Ovary (tissue), 3 donors: ENCODE measurements around the gene HOXA1.

Source experiments
- CTCF ChIP-seq, 3 donors: fragments of 450-650 bp in 2 of 3; fragments of 200-600 bp in 1 of 3; IDR thresholded peaks; one replicate each; pipeline versions ENCODE4 v1.5.1 to v1.8.0; 2016 to 2022; ENCODE audit warnings: antibody characterized with exemption in 3 of 3, mild to moderate bottlenecking in 1 of 3
- EP300 ChIP-seq: sonication (generic); formaldehyde crosslinking; IDR thresholded peaks from one replicate; pipeline ENCODE4 v1.6.1; 2017; ENCODE audit warnings: antibody characterized with exemption
- POLR2A ChIP-seq: fragments of 450-650 bp; IDR thresholded peaks from one replicate; pipeline ENCODE4 v1.6.1; 2017; ENCODE audit warnings: antibody characterized with exemption, mild to moderate bottlenecking, moderate library complexity
- donor health status: DM: no; HTN: no; CAD: no.

- no peak for TF ChIP-seq CTCF (IDR thresholded peaks at IDR 0.05)
- TF ChIP-seq EP300: no peak
- no peak for TF ChIP-seq POLR2A
These were observed 21.4 kb upstream of the HOXA1 start for GRCh38 chr7:27116962-27117886.
